Measurements from ENCODE around the gene RRBP1.
A peak's percentile ranks its signal among the peaks of the same experiment; 100 is the strongest.

The RRBP1 gene

DNA sequence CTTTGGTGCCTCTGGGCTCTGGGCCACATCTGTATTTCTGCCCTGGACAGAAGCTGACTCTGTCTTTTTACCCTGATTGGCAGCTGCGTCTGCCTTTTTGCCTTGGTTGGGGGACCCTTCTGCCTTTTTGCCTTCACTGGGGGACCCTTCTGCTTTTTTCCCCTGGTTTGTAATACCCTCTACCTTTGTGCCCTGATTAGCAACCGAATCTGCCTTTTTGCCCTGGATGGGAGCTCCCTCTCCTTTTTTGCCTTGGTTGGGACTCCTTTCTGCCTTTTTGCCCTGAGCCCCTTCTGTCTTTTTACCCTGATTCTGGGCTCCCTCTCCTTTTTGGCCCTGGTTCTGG, 23.4 kb downstream of the RRBP1 start:
- no peak overlapping the region for H3K4me3 ChIP-seq (ENCODE audit: low read depth, low read length)
- TF ChIP-seq, protein P1, sequence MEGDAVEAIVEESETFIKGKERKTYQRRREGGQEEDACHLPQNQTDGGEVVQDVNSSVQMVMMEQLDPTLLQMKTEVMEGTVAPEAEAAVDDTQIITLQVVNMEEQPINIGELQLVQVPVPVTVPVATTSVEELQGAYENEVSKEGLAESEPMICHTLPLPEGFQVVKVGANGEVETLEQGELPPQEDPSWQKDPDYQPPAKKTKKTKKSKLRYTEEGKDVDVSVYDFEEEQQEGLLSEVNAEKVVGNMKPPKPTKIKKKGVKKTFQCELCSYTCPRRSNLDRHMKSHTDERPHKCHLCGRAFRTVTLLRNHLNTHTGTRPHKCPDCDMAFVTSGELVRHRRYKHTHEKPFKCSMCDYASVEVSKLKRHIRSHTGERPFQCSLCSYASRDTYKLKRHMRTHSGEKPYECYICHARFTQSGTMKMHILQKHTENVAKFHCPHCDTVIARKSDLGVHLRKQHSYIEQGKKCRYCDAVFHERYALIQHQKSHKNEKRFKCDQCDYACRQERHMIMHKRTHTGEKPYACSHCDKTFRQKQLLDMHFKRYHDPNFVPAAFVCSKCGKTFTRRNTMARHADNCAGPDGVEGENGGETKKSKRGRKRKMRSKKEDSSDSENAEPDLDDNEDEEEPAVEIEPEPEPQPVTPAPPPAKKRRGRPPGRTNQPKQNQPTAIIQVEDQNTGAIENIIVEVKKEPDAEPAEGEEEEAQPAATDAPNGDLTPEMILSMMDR (IDR thresholded peaks at IDR 0.05; ENCODE audit: borderline replicate concordance, insufficient read depth, low read depth, low read length), result no peak

DNA sequence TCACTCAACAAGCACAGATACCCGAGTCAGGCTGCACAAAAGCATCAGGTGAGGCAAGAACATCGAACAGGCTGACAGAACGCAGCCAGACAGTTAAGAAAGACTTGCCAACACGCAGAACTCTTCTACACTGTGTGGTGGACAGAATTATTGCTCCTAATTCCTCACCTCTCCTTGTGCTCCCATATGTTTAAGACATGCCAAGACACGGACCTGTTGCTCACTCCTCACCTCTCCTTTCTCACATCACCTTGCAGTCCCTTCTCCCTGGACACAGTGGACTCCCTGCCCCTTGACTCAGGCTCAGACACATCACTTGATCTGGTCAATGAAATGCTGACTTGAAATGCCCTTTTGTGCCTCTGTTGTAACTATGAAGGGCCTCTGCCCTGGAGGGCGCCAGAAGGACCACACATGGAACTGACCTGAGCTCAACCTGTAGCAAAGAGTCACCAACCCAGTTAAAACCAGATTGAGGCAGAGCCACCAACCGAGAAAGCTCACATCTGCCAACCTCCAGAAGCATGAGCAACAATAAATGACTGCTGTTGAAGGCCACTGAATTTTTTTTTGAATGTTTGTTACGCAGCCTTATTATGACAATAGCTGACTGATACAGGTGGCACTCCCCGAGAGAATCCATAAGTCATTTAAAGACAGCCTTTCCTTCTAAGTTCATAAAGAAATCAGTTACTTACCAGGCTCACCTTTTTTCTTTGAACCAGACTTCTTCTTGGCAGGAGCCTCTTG, 24.0 kb downstream of the RRBP1 start:
- no peak overlapping the region for H3K4me3 ChIP-seq (ENCODE audit: low read depth, low read length)
- TF ChIP-seq, protein P1 (IDR thresholded peaks at IDR 0.05; ENCODE audit: borderline replicate concordance, insufficient read depth, low read depth, low read length), result no peak

DNA sequence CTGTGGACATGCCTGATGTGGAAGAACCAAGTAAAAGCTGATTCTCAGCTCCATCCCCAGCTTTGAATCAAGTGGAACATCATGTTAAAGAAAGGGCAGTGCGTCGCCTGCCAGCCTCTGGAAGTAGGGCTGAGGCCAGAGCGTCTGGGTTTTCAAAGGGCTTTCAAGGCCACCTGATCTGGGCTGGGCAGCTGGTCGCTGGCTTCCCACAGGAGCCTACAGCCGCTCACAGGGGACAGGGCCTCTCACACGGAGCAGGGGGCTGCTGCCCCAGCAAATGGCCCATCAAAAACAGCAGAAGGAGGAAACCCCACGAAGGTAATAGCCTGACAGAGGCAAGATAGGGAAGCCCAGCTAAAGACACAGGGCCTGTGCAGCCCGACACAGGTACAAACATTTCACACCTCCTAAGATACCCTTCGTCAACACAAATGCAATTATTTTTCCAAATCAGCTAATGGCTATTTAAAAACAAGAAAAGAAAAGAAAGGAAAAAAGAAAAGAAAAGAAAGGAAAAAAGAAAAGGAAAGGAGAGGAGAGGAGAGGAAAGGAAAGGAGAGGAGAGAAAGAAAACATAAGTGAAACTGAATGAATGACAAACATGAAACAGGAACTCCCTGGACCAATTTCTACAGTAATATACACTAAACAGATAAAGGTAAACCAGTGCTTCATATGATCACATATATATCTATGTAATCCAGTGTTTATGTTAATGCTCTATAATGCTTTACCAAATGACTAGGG, 24.8 kb downstream of the RRBP1 start:
- no peak overlapping the region for H3K4me3 ChIP-seq (ENCODE audit: low read depth, low read length)
- TF ChIP-seq, protein P1 (IDR thresholded peaks at IDR 0.05; ENCODE audit: borderline replicate concordance, insufficient read depth, low read depth, low read length), result no peak

DNA sequence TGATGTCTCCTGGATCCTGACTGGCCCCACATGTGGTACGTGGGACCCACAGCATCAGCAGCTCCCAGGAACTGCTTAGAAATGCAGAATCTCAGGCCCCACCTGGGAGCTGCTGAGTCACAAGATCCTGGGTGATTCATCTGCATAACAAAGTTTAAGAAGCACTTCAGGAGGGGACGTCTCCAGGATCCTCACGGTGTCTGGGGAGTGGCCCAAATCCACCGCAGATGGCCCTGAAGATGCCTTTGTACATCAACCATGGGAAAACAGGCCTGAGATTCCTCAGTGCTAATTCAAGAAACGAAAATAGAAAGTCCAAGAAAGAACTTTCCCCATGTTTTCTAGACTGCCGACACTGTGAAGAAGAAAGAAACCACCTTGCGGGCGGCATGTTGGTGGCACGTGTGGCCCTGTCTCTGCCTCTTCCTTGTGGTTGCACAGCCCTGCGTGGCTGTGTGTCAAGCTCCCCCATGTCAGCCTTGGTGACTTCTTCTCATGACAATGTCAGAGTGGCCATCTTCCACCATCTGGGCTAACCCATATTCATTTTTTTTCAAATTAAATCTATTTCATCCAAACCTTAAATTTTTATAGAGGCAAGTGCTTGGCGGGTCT, 26.1 kb downstream of the RRBP1 start:
- TF ChIP-seq, protein P1 (IDR thresholded peaks at IDR 0.05; ENCODE audit: borderline replicate concordance, insufficient read depth, low read depth, low read length), result no peak

DNA sequence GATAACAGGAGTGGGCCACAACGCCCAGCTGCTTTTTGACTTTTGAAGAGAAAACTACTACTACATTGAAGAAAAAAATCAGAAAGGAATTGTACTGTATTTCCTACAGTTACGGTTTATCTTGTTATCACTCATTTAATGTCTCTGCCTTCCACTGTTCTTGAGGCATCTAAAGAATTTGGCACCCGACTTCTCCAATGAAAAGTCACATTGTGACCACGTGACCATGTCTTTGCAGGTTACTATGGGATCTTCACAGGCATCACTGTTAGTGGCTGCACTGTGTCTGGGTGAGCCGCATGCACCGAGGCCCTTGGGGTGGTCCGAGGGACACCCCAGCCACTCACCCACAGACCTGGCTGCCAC, 26.8 kb downstream of the RRBP1 start:
- H3K4me3 ChIP-seq (ENCODE audit: low read depth, low read length), result no peak overlapping the region
- TF ChIP-seq, protein P1 (IDR thresholded peaks at IDR 0.05; ENCODE audit: borderline replicate concordance, insufficient read depth, low read depth, low read length), result no peak

More for the DNA sequence above, 26.1 kb downstream of the RRBP1 start:
- H3K4me3 ChIP-seq (ENCODE audit: low read depth, low read length), result no peak overlapping the region

DNA sequence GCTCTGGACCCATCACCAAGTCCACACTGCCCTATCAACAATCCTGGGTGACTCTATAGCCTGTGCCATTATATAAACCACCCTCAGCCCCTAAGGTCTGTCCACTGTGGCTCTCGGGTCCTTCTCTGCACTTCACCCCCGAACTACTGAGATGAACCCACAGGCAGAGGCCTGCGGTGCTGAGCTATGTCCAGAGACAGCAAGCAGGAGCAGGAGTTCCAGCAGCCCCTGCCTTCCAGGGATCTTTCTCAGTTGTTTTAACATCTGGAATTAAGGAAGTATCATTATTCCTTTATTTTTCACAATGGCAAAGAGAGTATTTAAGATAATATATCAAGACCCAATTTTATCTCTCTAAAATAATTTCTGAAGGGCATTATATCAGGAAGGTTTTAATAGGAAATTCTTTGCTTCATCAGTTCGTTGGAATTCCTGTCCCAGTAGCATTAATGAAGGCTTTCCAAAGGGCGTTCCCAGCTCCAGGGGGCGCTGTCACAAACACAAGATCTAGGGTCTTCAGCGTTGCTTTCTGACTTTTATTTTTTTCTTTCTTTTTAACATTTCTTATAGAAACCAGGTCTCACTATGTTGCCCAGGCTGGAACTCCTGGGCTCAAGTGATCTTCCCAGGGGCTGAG, 27.3 kb downstream of the RRBP1 start:
- H3K4me3 ChIP-seq (ENCODE audit: low read depth, low read length), result no peak overlapping the region
- TF ChIP-seq, protein P1 (IDR thresholded peaks at IDR 0.05; ENCODE audit: borderline replicate concordance, insufficient read depth, low read depth, low read length), result peak; percentile 33; the same call in 1 of the 2 replicates
